Measurements from ENCODE around the gene G6PC2. TPM values are rescaled to one million over a fixed set of nuclear protein-coding genes. Genes with fewer than 3 reads are reported as not detected.
A peak's percentile ranks its signal among the peaks of the same experiment; 100 is the strongest.

Gene G6PC2
- total RNA-seq, 3 donors from 2014 or later: not detected

DNA sequence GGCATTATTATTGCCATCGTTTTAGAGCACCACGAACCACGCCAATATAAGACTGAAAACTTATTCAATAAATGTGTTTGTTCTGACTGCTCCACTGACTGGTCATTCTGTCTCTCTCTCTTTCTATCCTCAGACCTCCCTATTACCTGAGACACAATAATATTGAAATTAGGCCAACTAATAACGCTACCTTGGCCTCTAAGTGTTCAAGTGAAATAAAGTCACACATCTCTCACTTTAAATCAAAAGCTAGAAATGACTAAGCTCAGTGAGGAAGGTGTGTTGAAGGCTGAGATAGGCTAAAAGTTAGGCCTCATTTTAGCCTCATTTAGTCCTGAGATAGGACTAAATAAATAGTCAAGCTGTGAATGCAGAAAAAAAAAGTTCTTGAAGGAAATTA lies 38.8 kb downstream of the G6PC2 start:
- TF ChIP-seq, protein P1, sequence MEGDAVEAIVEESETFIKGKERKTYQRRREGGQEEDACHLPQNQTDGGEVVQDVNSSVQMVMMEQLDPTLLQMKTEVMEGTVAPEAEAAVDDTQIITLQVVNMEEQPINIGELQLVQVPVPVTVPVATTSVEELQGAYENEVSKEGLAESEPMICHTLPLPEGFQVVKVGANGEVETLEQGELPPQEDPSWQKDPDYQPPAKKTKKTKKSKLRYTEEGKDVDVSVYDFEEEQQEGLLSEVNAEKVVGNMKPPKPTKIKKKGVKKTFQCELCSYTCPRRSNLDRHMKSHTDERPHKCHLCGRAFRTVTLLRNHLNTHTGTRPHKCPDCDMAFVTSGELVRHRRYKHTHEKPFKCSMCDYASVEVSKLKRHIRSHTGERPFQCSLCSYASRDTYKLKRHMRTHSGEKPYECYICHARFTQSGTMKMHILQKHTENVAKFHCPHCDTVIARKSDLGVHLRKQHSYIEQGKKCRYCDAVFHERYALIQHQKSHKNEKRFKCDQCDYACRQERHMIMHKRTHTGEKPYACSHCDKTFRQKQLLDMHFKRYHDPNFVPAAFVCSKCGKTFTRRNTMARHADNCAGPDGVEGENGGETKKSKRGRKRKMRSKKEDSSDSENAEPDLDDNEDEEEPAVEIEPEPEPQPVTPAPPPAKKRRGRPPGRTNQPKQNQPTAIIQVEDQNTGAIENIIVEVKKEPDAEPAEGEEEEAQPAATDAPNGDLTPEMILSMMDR (IDR thresholded peaks at IDR 0.05): no peak
- Histone ChIP-seq H3K4me1 (ENCODE audit: low read depth) (no peaks in the 10 kb centered on the region), H3K36me3 (ENCODE audit: low read depth) (no peaks in the 10 kb centered on the region), H3K4me3 (no peak overlapping the region), H3K9me3 (no peaks in the 10 kb centered on the region)
- ATAC-seq (no peak), DNase-seq (no peak)
- intact Hi-C loops (cut with DNase I, micrococcal nuclease): no loop called here

- Histone ChIP-seq H3K4me1 (ENCODE audit: low read depth) (no peaks in the 10 kb centered on the region), H3K4me3 (no peak overlapping the region), H3K9me3 (no peaks in the 10 kb centered on the region), H3K36me3 (ENCODE audit: low read depth) (no peaks in the 10 kb centered on the region)
- ATAC-seq: no peak
- no peak for DNase-seq
- intact Hi-C loops (cut with DNase I, micrococcal nuclease): no loop called here
- TF ChIP-seq, protein P1 (IDR thresholded peaks at IDR 0.05): no peak
Measured at GRCh38 chr2:168941297-168941696, 40.2 kb downstream of the G6PC2 start.

GRCh38 chr2:168944065-168944464 lies 43.0 kb downstream of the G6PC2 start:
- intact Hi-C loops (cut with DNase I, micrococcal nuclease): no loop called here
- DNase-seq: no peak
- TF ChIP-seq, protein P1 (IDR thresholded peaks at IDR 0.05): no peak
- ATAC-seq: no peak
- no peaks in the 10 kb centered on the region for H3K4me1 ChIP-seq (ENCODE audit: low read depth)
- H3K9me3 ChIP-seq: no peaks in the 10 kb centered on the region
- no peaks in the 10 kb centered on the region for H3K36me3 ChIP-seq (ENCODE audit: low read depth)
- H3K4me3 ChIP-seq: no peak overlapping the region

- no peak overlapping the region for H3K4me3 ChIP-seq
- TF ChIP-seq, protein P1 (IDR thresholded peaks at IDR 0.05): no peak
- no peak for ATAC-seq
- H3K4me1 ChIP-seq (ENCODE audit: low read depth): no peaks in the 10 kb centered on the region
- DNase-seq: no peak
- H3K9me3 ChIP-seq: no peaks in the 10 kb centered on the region
- no peaks in the 10 kb centered on the region for H3K36me3 ChIP-seq (ENCODE audit: low read depth)
- intact Hi-C loops (cut with DNase I, micrococcal nuclease): no loop called here
Measured at GRCh38 chr2:168945508-168945907, 44.4 kb downstream of the G6PC2 start.

DNA sequence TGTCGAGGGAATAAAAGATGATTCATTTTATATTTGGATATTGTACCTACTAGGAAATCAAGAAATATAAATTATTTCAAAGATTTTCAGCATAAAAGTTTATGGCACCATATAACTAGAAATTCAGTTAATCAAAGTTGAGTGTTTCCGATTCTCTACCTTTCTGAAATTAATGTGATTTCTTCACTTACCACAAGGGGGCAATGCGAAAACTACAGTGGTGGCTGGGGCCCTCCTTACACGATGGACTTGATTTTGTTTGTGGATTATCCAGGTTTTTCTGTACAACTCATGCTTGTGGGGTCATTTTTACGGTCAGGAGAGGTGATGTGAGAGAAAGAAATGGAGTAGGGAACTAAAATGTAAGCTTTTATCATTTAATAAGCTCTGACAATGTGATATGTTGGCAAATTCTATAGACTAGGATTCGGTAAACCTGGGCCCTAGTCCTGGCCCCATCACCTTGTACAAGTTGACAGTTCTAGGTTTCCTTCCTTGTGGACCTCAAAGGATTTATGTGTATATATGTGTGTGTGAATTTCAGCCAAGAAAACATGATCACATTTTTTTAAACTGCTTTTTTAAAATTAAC lies 47.6 kb downstream of the G6PC2 start:
- DNase-seq (no peak), ATAC-seq (peak; percentile 48)
- Histone ChIP-seq H3K9me3 (peaks cover 4% of the 10 kb centered on the region), H3K36me3 (ENCODE audit: low read depth) (no peaks in the 10 kb centered on the region), H3K4me3 (no peak overlapping the region), H3K4me1 (ENCODE audit: low read depth) (no peaks in the 10 kb centered on the region)
- intact Hi-C loops (cut with DNase I, micrococcal nuclease): no loop called here
- TF ChIP-seq, protein P1 (IDR thresholded peaks at IDR 0.05): peak; percentile 16

DNA sequence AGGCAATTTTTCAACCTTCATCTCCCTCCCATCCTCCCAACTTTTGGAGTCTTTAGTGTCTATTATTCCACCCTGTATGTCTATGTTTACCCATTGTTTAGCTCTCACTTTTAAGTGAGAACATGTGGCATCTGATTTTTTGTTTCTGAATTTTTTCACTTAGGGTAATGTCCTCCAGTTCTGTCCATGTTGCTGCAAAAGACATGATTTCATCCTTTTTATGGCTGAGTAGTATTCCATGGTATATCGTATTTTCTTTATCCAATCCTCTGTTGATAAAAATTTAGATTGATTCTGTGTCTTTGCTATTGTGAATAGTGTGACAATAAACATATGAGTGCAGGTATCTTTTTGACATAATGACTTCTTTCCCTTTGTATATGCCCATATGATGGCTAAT lies 48.2 kb downstream of the G6PC2 start:
- TF ChIP-seq, protein P1 (IDR thresholded peaks at IDR 0.05): no peak
- DNase-seq: no peak
- ATAC-seq: no peak
- H3K4me1 ChIP-seq (ENCODE audit: low read depth): no peaks in the 10 kb centered on the region
- peaks cover 4% of the 10 kb centered on the region for H3K9me3 ChIP-seq
- H3K36me3 ChIP-seq (ENCODE audit: low read depth): no peaks in the 10 kb centered on the region
- intact Hi-C loops (cut with DNase I, micrococcal nuclease): no loop called here
- no peak overlapping the region for H3K4me3 ChIP-seq
